Psoas muscle (tissue), 8 donors: Measurements from ENCODE around the gene MORF4L1. TPM values are rescaled to one million over a fixed set of nuclear protein-coding genes. Genes with fewer than 3 reads are reported as not detected.
"Not testable (repeated sequence)": the region's sequence is repeated elsewhere in the genome, so short reads cannot be mapped to it uniquely, and the experiment has no call there.

Experiments
- ATAC-seq, 4 donors: fragments of 200-7000 bp; cut with Tn5 transposase; one replicate each; pipeline ENCODE4 v1.9.1; 2020; ENCODE audit warnings: moderate library complexity in 3 of 4, mild to moderate bottlenecking in 2 of 4
- DNase-seq, 2 donors: peaks; one replicate each; pipeline ENCODE4 v3.0.0-alpha.2; 2020
- H3K27ac ChIP-seq: fragments of 200-600 bp; one replicate; pipeline ENCODE4 v1.8.0; 2022
- H3K27me3 ChIP-seq, 3 donors: fragments of 200-600 bp in 1 of 3; one replicate each; pipeline versions ENCODE4 v1.6.1 to v1.8.0; 2013 to 2022; ENCODE audit warnings: low read length in 2 of 3, mild to moderate bottlenecking in 2 of 3, moderate library complexity in 1 of 3; ENCODE audit not compliant: insufficient read depth in 3 of 3
- H3K36me3 ChIP-seq, 2 donors: fragments of 200-600 bp in 1 of 2; one replicate each; pipeline versions ENCODE4 v1.6.1 to v1.8.0; 2013 to 2022; ENCODE audit warnings: low read depth in 1 of 2, mild to moderate bottlenecking in 1 of 2, moderate library complexity in 1 of 2; ENCODE audit not compliant: insufficient read depth in 1 of 2
- H3K4me1 ChIP-seq: fragments of 200-600 bp; one replicate; pipeline ENCODE4 v1.8.0; 2022
- H3K4me3 ChIP-seq: fragments of 200-600 bp; one replicate; pipeline ENCODE4 v1.8.0; 2022; ENCODE audit warnings: mild to moderate bottlenecking
- H3K9me3 ChIP-seq: fragments of 200-600 bp; one replicate; pipeline ENCODE4 v1.8.0; 2022
- CTCF ChIP-seq: fragments of 200-600 bp; IDR thresholded peaks from one replicate; pipeline ENCODE4 v1.8.0; 2022; ENCODE audit warnings: antibody characterized with exemption
- WGBS, 3 donors: extraction: QIAGEN DNeasy Blood & Tissue Kit; methylation state at CpG; one replicate each; pipeline versions ENCODE4 v1.1.6 to v1.1.7; 2013; 5-methylcytosine and 5-hydroxymethylcytosine counted together
- intact Hi-C, 2 donors: fragments of 100-400 bp; cut with DNase I; formaldehyde crosslinking; loops; one replicate each; pipeline versions ENCODE4 v1.11.0 to v1.14.2; 2022
- polyA plus RNA-seq, 3 donors: library from polyadenylated mRNA; stranded (reverse); fragments of 200-250 nt; gene quantifications; one replicate each; pipeline ENCODE4 v1.2.3, GENCODE V29; 2013
- total RNA-seq, 4 donors: library from RNA; stranded (reverse); fragmentation: NEBNext Ultra II Directional in 2 of 4; extraction: Animal tissue kit (Norgen Biotek cat#: 25700) in 2 of 4; gene quantifications; one replicate each; pipeline versions ENCODE4 v1.2.1 to v1.2.4, GENCODE V29; 2021 to 2023
- donor health status: healthy with polysubstance abuse.
- donor health status: DM: no; HTN: no; CAD: no; lungs with moderate emphysema.
- donor health status: Bipolar disorder and iron deficiency.
- donor health status: healthy.
- donor health status: DM: yes; HTN: yes; CAD: no.
- donor health status: DM: no; HTN: no; CAD: no.
- donor health status: DM: no; HTN: no; CAD: no.
- donor health status: DM: yes; HTN: yes; CAD: no.

MORF4L1 gene
- total and polyA plus RNA-seq, 7 donors: 262 to 679 (median 327) TPM

- TF ChIP-seq CTCF: no peak
- Histone ChIP-seq H3K36me3 (peaks cover 2 to 95% of the 10 kb centered on the region in 2 donors), H3K9me3 (no peaks in the 10 kb centered on the region), H3K27me3 (no peaks in the 10 kb centered on the region), H3K4me1 (peaks cover 3% of the 10 kb centered on the region), H3K27ac (no peak overlapping the region), H3K4me3 (no peak overlapping the region)
- intact Hi-C loops: loop anchor here in 1 of 2 donors (10.0 kb wide), 1 partner anchor 744 kb away; the partner anchor contains the start of gene IDH3A
- no peak for ATAC-seq
- WGBS, 3 donors: 80 to 82% (median 82%) methylated on average over 4 of the region's 4 CpGs
- no peak for DNase-seq
These were observed 16.3 kb downstream of the MORF4L1 start for GRCh38 chr15:78889000-78889399.

- intact Hi-C loops: no loop called here
- TF ChIP-seq CTCF: no peak
- ATAC-seq: no peak
- Histone ChIP-seq H3K4me1 (no peaks in the 10 kb centered on the region), H3K4me3 (no peak overlapping the region), H3K27ac (no peak overlapping the region), H3K27me3 (no peaks in the 10 kb centered on the region), H3K9me3 (no peaks in the 10 kb centered on the region), H3K36me3 (peaks cover 8 to 100% of the 10 kb centered on the region in 2 donors)
- WGBS, 3 donors: 79 to 83% (median 81%) methylated on average over 2 of the region's 2 CpGs
- DNase-seq: no peak
These were observed 20.8 kb downstream of the MORF4L1 start for GRCh38 chr15:78893538-78893937.

GRCh38 chr15:78895471-78895870 lies 22.8 kb downstream of the MORF4L1 start:
- H3K27ac ChIP-seq: no peak overlapping the region
- H3K4me3 ChIP-seq: no peak overlapping the region
- 81 to 84% (median 82%) methylated on average over 3 of the region's 3 CpGs for WGBS, 3 donors
- H3K4me1 ChIP-seq: no peaks in the 10 kb centered on the region
- H3K27me3 ChIP-seq: no peaks in the 10 kb centered on the region
- no peak for TF ChIP-seq CTCF
- H3K36me3 ChIP-seq: peaks cover 14 to 100% of the 10 kb centered on the region in 2 donors
- H3K9me3 ChIP-seq: no peaks in the 10 kb centered on the region
- ATAC-seq: no peak
- intact Hi-C loops: no loop called here
- DNase-seq: no peak

- intact Hi-C loops: no loop called here
- Histone ChIP-seq H3K4me3 (no peak overlapping the region), H3K27ac (no peak overlapping the region), H3K27me3 (no peaks in the 10 kb centered on the region), H3K36me3 (peaks cover 12 to 100% of the 10 kb centered on the region in 2 donors), H3K4me1 (no peaks in the 10 kb centered on the region), H3K9me3 (no peaks in the 10 kb centered on the region)
- DNase-seq (no peak), ATAC-seq (no peak)
- TF ChIP-seq CTCF: no peak
- 87 to 94% (median 90%) methylated on average over 4 of the region's 4 CpGs for WGBS, 3 donors
These were observed 25.9 kb downstream of the MORF4L1 start for GRCh38 chr15:78898540-78898939.

GRCh38 chr15:78900819-78901533 lies 28.3 kb downstream of the MORF4L1 start:
- H3K27ac ChIP-seq, intact Hi-C loops, H3K27me3 ChIP-seq, H3K4me1 ChIP-seq, ATAC-seq, DNase-seq, H3K9me3 ChIP-seq, H3K4me3 ChIP-seq: not testable (repeated sequence)
- H3K36me3 ChIP-seq: peaks cover 6 to 99% of the 10 kb centered on the region in 2 donors
- WGBS, 3 donors: 93 to 95% (median 94%) methylated on average over 14 of the region's 14 CpGs

- 75 to 79% (median 78%) methylated on average over 13 of the region's 13 CpGs for WGBS, 3 donors
- ATAC-seq, intact Hi-C loops, DNase-seq, H3K27ac ChIP-seq, H3K27me3 ChIP-seq, H3K4me3 ChIP-seq, H3K9me3 ChIP-seq: not testable (repeated sequence)
- Histone ChIP-seq H3K4me1 (peaks cover 14% of the 10 kb centered on the region), H3K36me3 (peaks cover 6 to 99% of the 10 kb centered on the region in 2 donors)
These were observed 29.8 kb downstream of the MORF4L1 start for GRCh38 chr15:78902281-78903032.
